PC-3 (cell line): ENCODE data around the gene AKAP17A. TPM values are rescaled to one million over a fixed set of nuclear protein-coding genes. Genes with fewer than 3 reads are reported as not detected.
A peak's percentile ranks its signal among the peaks of the same experiment; 100 is the strongest.

Experiments
- ATAC-seq: fragments of 200-7000 bp; cut with Tn5 transposase; 2 replicates; pipeline ENCODE4 v1.9.1; 2020; ENCODE audit warnings: mild to moderate bottlenecking, moderate library complexity
- BruUV-seq: library from RNA; stranded (reverse); fragments of 400-500 nt; replicated peaks from 2 replicates; lab custom pipeline; 2021; lab: Mats Ljungman, UMichigan
- CTCF ChIA-PET: fragments of 300-600 bp; sonication (Branson Sonifier 250); formaldehyde crosslinking; loops from one replicate; lab custom pipeline; 2022; ENCODE audit warnings: antibody characterized with exemption; lab: Charles Lee
- POLR2A ChIA-PET: fragments of 300-600 bp; sonication (Branson Sonifier 250); formaldehyde crosslinking; loops from one replicate; lab custom pipeline; 2022; ENCODE audit warnings: antibody characterized with exemption; ENCODE audit not compliant: unreplicated experiment; lab: Charles Lee
- DNase-seq: peaks from one replicate; pipeline ENCODE4 v3.0.0-alpha.2; 2015
- H2AFZ ChIP-seq: fragments of 300-600 bp; sonication (generic); 2 replicates; pipeline ENCODE4 v1.6.0; 2016; ENCODE audit warnings: antibody characterized with exemption, low read length
- H3F3A ChIP-seq: fragments of 300-600 bp; sonication (generic); one replicate; pipeline ENCODE4 v1.6.0; 2017; ENCODE audit warnings: antibody characterized with exemption, low read length, control low read depth, mild to moderate bottlenecking; ENCODE audit not compliant: unreplicated experiment
- H3K27ac ChIP-seq: fragments of 300-600 bp; sonication (generic); 2 replicates; pipeline ENCODE4 v1.5.1; 2016; ENCODE audit warnings: mild to moderate bottlenecking, low read length
- H3K27me3 ChIP-seq: fragments of 300-600 bp; sonication (generic); 2 replicates; pipeline ENCODE4 v1.6.1; 2016; ENCODE audit warnings: low read length, mixed read lengths
- H3K36me3 ChIP-seq: fragments of 300-600 bp; sonication (generic); 2 replicates; pipeline ENCODE4 v1.6.1; 2016; ENCODE audit warnings: low read depth, mixed run types, low read length, mixed read lengths
- H3K4me1 ChIP-seq: fragments of 300-600 bp; sonication (generic); 2 replicates; pipeline ENCODE4 v1.5.1; 2016; ENCODE audit warnings: low read length; ENCODE audit not compliant: insufficient read depth
- H3K4me2 ChIP-seq: fragments of 300-600 bp; sonication (generic); 2 replicates; pipeline ENCODE4 v1.6.0; 2016; ENCODE audit warnings: low read length
- H3K4me3 ChIP-seq: fragments of 300-600 bp; sonication (generic); 2 replicates; pipeline ENCODE4 v1.5.1; 2016; ENCODE audit warnings: mild to moderate bottlenecking, low read length, mixed read lengths
- H3K79me2 ChIP-seq: fragments of 300-600 bp; sonication (generic); 2 replicates; pipeline ENCODE4 v1.6.1; 2017; ENCODE audit warnings: low read length, mixed read lengths
- H3K9ac ChIP-seq: fragments of 300-600 bp; sonication (generic); 2 replicates; pipeline ENCODE4 v1.6.0; 2016; ENCODE audit warnings: mild to moderate bottlenecking, low read length
- H3K9me2 ChIP-seq: fragments of 300-600 bp; sonication (generic); replicated peaks from 2 replicates; pipeline ENCODE4 v1.6.1; 2016; ENCODE audit warnings: mixed run types, low read length, mixed read lengths
- H3K9me3 ChIP-seq: fragments of 300-600 bp; sonication (generic); 2 replicates; pipeline ENCODE4 v1.6.1; 2016; ENCODE audit warnings: low read length, mixed read lengths
- H4K20me1 ChIP-seq: fragments of 300-600 bp; sonication (generic); 2 replicates; pipeline ENCODE4 v1.6.1; 2016; ENCODE audit warnings: low read length, mixed read lengths
- EZH2 ChIP-seq: fragments of 300-600 bp; sonication (generic); IDR thresholded peaks from one replicate; pipeline ENCODE4 v1.6.1; 2017; ENCODE audit warnings: antibody characterized with exemption, mild to moderate bottlenecking, low read length; ENCODE audit not compliant: unreplicated experiment
- EZH2phosphoT487 ChIP-seq: fragments of 300-600 bp; sonication (generic); IDR thresholded peaks from 2 replicates; pipeline ENCODE4 v1.6.1; 2018; ENCODE audit warnings: mild to moderate bottlenecking, antibody characterized with exemption, low read length, borderline replicate concordance
- intact Hi-C: fragments of 100-400 bp; cut with micrococcal nuclease; formaldehyde crosslinking; loops from 2 replicates; pipeline ENCODE4 v1.9.0; 2023
- total RNA-seq: library from RNA; depleted of rRNA; stranded (reverse); fragments of >200 nt; gene quantifications from 2 replicates; pipeline ENCODE4 v1.2.3, GENCODE V29; 2014
- TF ChIP-seq, protein P1 (sequence below): fragments of 300-600 bp; sonication (generic); conservative IDR thresholded peaks from 2 replicates; pipeline ENCODE4 v1.5.1; 2017; ENCODE audit warnings: antibody characterized with exemption, low read depth, mild to moderate bottlenecking, low read length

AKAP17A gene
- total RNA-seq, 1 experiment from 2014 or later = 36.8 TPM

DNA sequence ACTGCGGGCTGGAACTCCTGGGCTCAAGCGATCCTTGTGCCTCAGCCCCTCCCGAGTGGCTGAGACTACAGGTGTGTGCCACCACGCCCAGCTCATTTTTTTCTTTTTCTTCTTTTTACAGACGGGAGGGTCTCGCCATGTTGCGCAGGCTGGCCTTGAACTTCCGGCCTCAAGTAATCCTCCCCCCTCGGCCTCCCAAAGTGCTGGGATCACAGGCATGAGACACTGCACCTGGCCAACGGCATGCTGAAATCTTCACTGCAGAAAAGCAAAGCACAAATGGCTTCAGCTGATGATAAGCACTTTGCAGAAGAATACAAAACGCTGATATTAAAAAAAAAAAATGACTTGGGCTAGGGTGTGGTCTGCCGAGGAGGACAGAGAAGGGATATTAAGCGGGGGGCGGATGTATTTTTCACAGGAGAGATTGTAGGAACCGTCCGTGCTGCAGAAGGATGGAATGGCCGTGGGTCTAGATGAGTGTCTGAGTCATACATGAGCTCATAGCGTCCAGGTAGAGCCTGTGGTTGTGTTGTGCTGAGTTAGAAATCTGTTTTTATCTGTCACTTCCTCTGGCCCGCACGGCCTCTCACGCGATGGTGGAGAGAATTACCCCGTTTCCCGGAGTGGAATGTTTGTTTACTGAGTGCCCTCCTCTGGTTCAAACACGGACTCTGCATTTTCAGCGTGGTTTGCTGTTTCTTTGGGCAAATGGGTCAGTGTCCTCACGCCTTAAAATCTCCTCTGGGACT, 8.5 kb upstream of the AKAP17A start:
- Histone ChIP-seq H3K4me2 (peak overlapping the region; percentile 43), H3K4me3 (no peak overlapping the region; the same call in 1 of the 2 replicates), H3K27ac (peak overlapping the region; percentile 57), H3K27me3 (no peaks in the 10 kb centered on the region), H2AFZ (peak overlapping the region; percentile 48), H3K4me1 (peaks cover 5% of the 10 kb centered on the region; the same call in 1 of the 2 replicates), H3F3A (no peaks in the 10 kb centered on the region), H3K9me3 (no peaks in the 10 kb centered on the region), H3K9me2 (no peaks in the 10 kb centered on the region), H4K20me1 (no peaks in the 10 kb centered on the region), H3K36me3 (no peaks in the 10 kb centered on the region), H3K9ac (peak overlapping the region; percentile 38), H3K79me2 (no peaks in the 10 kb centered on the region)
- DNase-seq = peak; percentile 70
- POLR2A ChIA-PET = no interaction called here
- TF ChIP-seq EZH2 (no peak), EZH2phosphoT487 (no peak)
- TF ChIP-seq, protein P1, sequence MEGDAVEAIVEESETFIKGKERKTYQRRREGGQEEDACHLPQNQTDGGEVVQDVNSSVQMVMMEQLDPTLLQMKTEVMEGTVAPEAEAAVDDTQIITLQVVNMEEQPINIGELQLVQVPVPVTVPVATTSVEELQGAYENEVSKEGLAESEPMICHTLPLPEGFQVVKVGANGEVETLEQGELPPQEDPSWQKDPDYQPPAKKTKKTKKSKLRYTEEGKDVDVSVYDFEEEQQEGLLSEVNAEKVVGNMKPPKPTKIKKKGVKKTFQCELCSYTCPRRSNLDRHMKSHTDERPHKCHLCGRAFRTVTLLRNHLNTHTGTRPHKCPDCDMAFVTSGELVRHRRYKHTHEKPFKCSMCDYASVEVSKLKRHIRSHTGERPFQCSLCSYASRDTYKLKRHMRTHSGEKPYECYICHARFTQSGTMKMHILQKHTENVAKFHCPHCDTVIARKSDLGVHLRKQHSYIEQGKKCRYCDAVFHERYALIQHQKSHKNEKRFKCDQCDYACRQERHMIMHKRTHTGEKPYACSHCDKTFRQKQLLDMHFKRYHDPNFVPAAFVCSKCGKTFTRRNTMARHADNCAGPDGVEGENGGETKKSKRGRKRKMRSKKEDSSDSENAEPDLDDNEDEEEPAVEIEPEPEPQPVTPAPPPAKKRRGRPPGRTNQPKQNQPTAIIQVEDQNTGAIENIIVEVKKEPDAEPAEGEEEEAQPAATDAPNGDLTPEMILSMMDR = no peak
- ATAC-seq = peak; percentile 79
- CTCF ChIA-PET = no interaction called here
- no TSS peak for BruUV-seq
- intact Hi-C loops = loop anchor here (5.0 kb wide), 1 partner anchor 336 kb away; no protein-coding TSS in a partner anchor

DNA sequence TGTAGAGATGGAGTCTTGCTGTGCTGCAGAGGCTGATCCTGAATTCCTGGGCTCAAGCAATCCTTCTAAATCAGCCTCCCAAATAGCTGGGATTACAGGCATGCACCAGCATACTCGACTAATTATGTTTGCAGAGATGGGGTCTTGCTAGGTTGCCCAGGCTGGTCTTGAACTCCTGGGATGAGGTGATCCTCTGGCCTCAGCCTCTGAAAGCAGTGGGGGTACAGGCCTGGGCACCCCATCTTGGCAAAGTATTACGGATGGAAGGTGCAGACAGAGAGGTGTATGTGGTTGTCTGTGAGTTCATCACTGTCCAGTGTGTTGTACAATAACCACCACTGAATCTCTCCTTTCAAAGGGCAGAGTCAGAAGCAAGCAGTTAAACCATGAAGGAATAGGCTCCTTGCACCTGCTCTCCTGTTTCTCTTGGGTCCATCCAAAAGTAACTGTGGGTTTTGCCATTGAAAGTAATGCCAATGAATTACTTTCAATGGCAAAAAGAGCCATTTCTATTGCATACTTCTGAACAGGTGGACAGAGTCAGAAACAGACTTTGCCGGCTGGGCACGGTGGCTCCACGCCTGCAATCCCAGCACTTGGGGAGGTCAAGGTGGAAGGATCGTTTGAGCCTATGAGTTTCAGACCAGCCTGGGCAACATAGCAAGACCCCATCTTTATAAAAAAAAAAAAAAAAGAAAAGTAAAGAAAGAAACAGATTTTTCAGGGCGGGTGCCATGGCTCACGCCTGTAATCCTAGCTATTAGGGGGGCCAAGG, 7.0 kb upstream of the AKAP17A start:
- Histone ChIP-seq H3K4me3 (no peak overlapping the region), H3K27me3 (no peaks in the 10 kb centered on the region), H3F3A (no peaks in the 10 kb centered on the region), H3K9me3 (no peaks in the 10 kb centered on the region), H3K9ac (no peak overlapping the region), H3K79me2 (no peaks in the 10 kb centered on the region), H3K4me2 (no peak overlapping the region), H3K36me3 (no peaks in the 10 kb centered on the region), H3K9me2 (no peaks in the 10 kb centered on the region), H3K27ac (no peak overlapping the region), H2AFZ (no peak overlapping the region), H4K20me1 (no peaks in the 10 kb centered on the region), H3K4me1 (peaks cover 5% of the 10 kb centered on the region; the same call in 1 of the 2 replicates)
- ATAC-seq = no peak
- no TSS peak for BruUV-seq
- POLR2A ChIA-PET = no interaction called here
- no peak for DNase-seq
- CTCF ChIA-PET = no interaction called here
- intact Hi-C loops = loop anchor here (5.0 kb wide), 1 partner anchor 337 kb away; no protein-coding TSS in a partner anchor
- TF ChIP-seq, protein P1 = no peak
- TF ChIP-seq EZH2 (no peak), EZH2phosphoT487 (no peak)
